Chondrocyte (in vitro differentiated cells): Measurements from ENCODE around the gene NOTCH1. TPM values are rescaled to one million over a fixed set of nuclear protein-coding genes. Genes with fewer than 3 reads are reported as not detected.

Experiments used
- DNase-seq: peaks from one replicate; pipeline ENCODE4 v3.0.0; 2021; ENCODE audit warnings: mixed read lengths, low spot score
- H3K27ac Mint-ChIP-seq: one replicate; pipeline ENCODE4 v1.8.0; 2021; ENCODE audit warnings: mild to moderate bottlenecking, moderate library complexity, mixed read lengths; ENCODE audit not compliant: unreplicated experiment
- H3K27me3 Mint-ChIP-seq: 2 replicates; pipeline ENCODE4 v1.8.0; 2021; ENCODE audit warnings: low read depth, mixed read lengths
- H3K36me3 Mint-ChIP-seq: 2 replicates; pipeline ENCODE4 v1.8.0; 2021; ENCODE audit warnings: low read depth, mixed read lengths
- H3K4me1 Mint-ChIP-seq: 2 replicates; pipeline ENCODE4 v1.8.0; 2021; ENCODE audit warnings: low read depth, mild to moderate bottlenecking, mixed read lengths
- H3K4me3 Mint-ChIP-seq: one replicate; pipeline ENCODE4 v1.8.0; 2021; ENCODE audit warnings: mild to moderate bottlenecking, moderate library complexity, mixed read lengths; ENCODE audit not compliant: unreplicated experiment
- H3K9me3 Mint-ChIP-seq: 2 replicates; pipeline ENCODE4 v1.8.0; 2021; ENCODE audit warnings: low read depth, mixed read lengths
- CTCF ChIP-seq: fragments of 200-600 bp; sonication (generic); IDR thresholded peaks from 2 replicates; pipeline ENCODE4 v1.5.0; 2021; ENCODE audit warnings: antibody characterized with exemption, mild to moderate bottlenecking, moderate library complexity
- total RNA-seq: library from RNA; stranded (reverse); gene quantifications from 3 replicates; pipeline ENCODE4 v1.2.1, GENCODE V29; 2021

Gene NOTCH1
- total RNA-seq, 1 donor from 2014 or later, result 28.7 TPM

- H3K4me1 Mint-ChIP-seq, result no peaks in the 10 kb centered on the region
- no peak for TF ChIP-seq CTCF
- H3K27ac Mint-ChIP-seq, result no peak overlapping the region
- H3K9me3 Mint-ChIP-seq, result no peaks in the 10 kb centered on the region
- DNase-seq, result no peak
- no peaks in the 10 kb centered on the region for H3K27me3 Mint-ChIP-seq
- H3K36me3 Mint-ChIP-seq, result peaks cover 8% of the 10 kb centered on the region
- H3K4me3 Mint-ChIP-seq, result no peak overlapping the region
Measured at GRCh38 chr9:136505406-136506403, 40.1 kb downstream of the NOTCH1 start.

DNA sequence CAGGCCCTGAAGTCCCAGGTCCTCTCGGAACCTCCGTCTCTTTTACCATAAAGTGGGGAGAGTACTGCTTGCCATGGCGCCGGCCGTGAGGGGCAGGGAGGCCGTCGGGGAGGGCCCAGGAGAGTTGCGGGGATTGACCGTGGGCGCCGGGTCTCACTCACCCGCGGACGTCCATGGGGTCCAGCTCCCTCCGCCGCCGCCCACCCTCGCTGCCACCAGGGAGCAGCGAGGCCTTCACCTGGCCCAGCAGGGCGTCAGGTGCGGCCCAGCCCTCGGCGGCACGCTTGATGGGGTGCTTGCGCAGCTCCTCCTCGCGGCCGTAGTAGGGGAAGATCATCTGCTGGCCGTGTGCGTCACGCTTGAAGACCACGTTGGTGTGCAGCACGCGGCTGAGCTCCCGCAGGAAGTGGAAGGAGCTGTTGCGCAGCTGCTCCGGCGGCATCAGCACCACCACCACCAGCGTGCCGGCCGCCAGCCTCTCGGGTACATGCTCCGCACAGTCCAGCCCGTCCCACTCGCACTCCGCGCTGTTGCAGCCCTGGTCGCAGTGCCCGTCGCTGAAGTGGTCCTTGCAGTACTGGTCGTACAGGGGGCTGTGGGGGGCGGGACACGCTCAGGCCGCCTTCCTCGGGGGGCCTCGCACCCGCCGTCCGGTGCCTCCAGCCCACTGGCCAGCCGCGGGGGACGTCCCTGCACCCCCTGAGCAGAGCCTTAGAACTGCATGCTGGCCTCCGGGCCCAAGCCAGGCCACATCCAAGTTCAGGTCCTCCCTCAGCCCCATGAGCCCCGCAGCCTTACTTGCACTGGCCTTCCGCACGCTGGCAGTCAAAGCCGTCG lies 41.1 kb downstream of the NOTCH1 start:
- no peak overlapping the region for H3K4me3 Mint-ChIP-seq

DNA sequence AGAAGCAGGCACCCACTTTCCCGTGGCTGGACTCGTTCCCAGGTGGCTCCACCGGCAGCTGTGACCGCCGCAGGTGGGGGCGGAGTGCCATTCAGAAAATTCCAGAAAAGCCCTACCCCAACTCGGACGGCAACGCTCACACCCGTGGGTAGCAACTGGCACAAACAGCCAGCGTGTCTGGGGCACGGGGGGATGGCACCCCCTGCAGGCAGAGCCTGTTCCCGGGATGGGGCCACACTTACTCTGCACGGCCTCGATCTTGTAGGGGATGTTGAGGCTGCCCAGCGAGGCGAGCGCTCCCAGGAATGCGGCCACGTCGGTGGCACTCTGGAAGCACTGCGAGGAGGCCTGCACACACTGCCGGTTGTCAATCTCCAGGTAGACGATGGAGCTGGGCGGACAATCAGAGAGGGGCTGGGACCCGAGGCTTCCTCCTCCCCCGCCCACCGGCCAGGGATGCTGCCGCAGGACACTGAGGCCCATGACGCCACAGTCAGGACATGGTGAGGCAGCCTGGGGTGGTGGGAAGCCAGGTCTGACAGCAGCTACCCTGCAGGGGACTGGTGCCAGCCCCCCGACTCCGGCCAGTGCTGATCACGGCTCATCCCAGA lies 42.8 kb downstream of the NOTCH1 start:
- Mint-ChIP-seq H3K4me3 (no peak overlapping the region), H3K27ac (no peak overlapping the region), H3K4me1 (no peaks in the 10 kb centered on the region), H3K9me3 (no peaks in the 10 kb centered on the region), H3K36me3 (peaks cover 15% of the 10 kb centered on the region), H3K27me3 (no peaks in the 10 kb centered on the region)
- DNase-seq, result no peak
- TF ChIP-seq CTCF, result peak; percentile 32

More for the DNA sequence above, 41.1 kb downstream of the NOTCH1 start:
- Mint-ChIP-seq H3K36me3 (peaks cover 9% of the 10 kb centered on the region), H3K27me3 (no peaks in the 10 kb centered on the region), H3K4me1 (no peaks in the 10 kb centered on the region), H3K27ac (no peak overlapping the region), H3K9me3 (no peaks in the 10 kb centered on the region)
- TF ChIP-seq CTCF, result no peak
- DNase-seq, result no peak

GRCh38 chr9:136502196-136502595 lies 43.7 kb downstream of the NOTCH1 start:
- Mint-ChIP-seq H3K27me3 (no peaks in the 10 kb centered on the region), H3K4me1 (no peaks in the 10 kb centered on the region), H3K9me3 (no peaks in the 10 kb centered on the region), H3K27ac (no peak overlapping the region), H3K36me3 (peaks cover 18% of the 10 kb centered on the region), H3K4me3 (no peak overlapping the region)
- no peak for TF ChIP-seq CTCF
- DNase-seq, result no peak

DNA sequence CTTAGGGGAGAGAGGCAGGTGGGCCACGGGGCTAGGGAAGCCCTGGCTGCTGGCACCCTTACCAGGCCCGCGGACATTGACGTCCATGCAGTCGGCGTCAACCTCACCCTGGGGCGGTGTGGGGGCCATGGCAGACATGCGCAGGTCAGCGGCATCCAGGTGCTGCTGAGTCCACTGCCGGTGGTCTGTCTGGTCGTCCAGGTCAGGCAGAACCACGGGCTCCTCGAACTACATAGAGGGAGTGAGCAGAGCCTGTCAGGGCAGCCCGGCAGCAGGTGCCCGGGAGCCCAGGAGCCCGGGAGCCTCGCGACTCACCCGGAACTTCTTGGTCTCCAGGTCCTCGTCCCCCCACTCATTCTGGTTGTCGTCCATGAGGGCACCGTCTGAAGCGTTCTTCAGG lies 44.2 kb downstream of the NOTCH1 start:
- no peaks in the 10 kb centered on the region for H3K27me3 Mint-ChIP-seq
- no peak for DNase-seq
- no peaks in the 10 kb centered on the region for H3K4me1 Mint-ChIP-seq
- peaks cover 18% of the 10 kb centered on the region for H3K36me3 Mint-ChIP-seq
- H3K27ac Mint-ChIP-seq, result no peak overlapping the region
- no peak for TF ChIP-seq CTCF
- no peaks in the 10 kb centered on the region for H3K9me3 Mint-ChIP-seq
- H3K4me3 Mint-ChIP-seq, result no peak overlapping the region
